Panc1 (cell line): ENCODE measurements around the gene WWTR1.

ENCODE experiments used
- CTCF ChIP-seq: fragments of 450-650 bp; IDR thresholded peaks from 2 replicates; pipeline ENCODE4 v1.5.1; 2017; ENCODE audit warnings: mild to moderate bottlenecking
- REST ChIP-seq, 2 experiments: IDR thresholded peaks; 2 replicates each; pipeline ENCODE4 v1.6.1; 2011 to 2012; ENCODE audit warnings: low read depth in 2 of 2, control low read depth in 1 of 2, low read length in 1 of 2, mild to moderate bottlenecking in 1 of 2, moderate library complexity in 1 of 2; ENCODE audit not compliant: insufficient read depth in 1 of 2
- SIN3A ChIP-seq: IDR thresholded peaks from 2 replicates; pipeline ENCODE4 v1.6.1; 2012; ENCODE audit warnings: low read depth, mild to moderate bottlenecking, low read length, moderate library complexity, borderline replicate concordance; ENCODE audit not compliant: insufficient read depth

GRCh38 chr3:149571381-149571780 lies 86.4 kb downstream of the WWTR1 start:
- TF ChIP-seq CTCF: no peak
- no peak for TF ChIP-seq SIN3A
- TF ChIP-seq REST (IDR thresholded peaks at IDR 0.05; ENCODE audit: insufficient read depth in 1 of 2, low read depth in 2 of 2, low read length in 1 of 2): no peak
